HG03066 (cell line): ENCODE measurements around the gene LRRTM4.
"Not testable (repeated sequence)": the region's sequence is repeated elsewhere in the genome, so short reads cannot be mapped to it uniquely, and the experiment has no call there.

Experiments
- ATAC-seq: cut with Tn5 transposase; IDR thresholded peaks from one replicate; pipeline ENCODE4 v1.9.1; 2021; ENCODE audit warnings: low read depth; ENCODE audit not compliant: unreplicated experiment

The LRRTM4 gene

DNA sequence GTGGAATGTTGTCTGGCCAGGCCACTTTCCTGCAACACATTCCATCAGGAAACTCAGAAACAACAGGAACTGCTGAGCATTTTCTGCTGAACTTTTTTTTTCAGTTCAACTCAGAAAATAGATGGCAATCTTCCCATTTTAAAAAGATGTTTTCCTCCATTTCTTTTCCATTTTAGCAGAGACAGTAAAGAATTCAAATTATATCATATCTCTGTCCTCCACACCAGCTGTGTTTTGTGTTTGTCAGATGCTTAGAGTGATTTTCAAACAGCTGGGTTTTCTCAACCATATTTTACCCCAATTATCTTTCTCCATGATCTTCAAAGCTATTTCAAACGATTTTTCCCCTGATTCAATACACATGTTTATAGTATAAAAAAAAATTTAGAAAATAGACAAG lies 713.4 kb downstream of the LRRTM4 start:
- no peak for ATAC-seq

DNA sequence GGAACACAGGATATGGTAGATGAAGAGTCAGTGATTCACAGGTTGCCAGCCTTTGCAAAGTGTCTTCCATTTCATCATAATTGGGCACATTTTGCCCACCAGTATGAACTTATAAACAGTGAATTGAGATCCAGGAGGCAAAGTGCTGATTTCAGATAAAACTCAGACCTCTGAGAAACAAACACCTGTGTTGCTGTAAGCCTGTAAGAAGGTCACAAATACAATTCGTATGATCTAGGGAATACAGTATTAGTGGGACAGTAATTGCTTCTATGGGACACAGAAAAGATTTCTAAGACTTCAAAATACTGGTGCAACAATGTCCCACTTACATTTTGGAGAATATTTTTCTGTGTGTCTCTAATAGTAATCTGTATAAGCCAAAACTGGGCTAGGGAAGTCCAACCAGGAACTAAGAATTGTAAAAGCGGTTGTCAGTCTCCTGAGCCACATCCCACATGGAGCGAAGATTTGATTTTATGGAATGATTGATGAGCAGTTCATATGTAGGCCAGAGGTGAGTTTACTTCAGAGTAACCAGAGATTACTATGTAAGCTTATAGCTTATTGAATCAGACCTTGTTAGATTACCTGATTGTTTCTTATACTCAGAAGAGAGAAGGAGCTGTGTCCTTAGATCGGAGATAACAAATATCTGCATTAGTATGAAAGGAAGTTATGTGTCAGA lies 728.4 kb downstream of the LRRTM4 start:
- no peak for ATAC-seq

DNA sequence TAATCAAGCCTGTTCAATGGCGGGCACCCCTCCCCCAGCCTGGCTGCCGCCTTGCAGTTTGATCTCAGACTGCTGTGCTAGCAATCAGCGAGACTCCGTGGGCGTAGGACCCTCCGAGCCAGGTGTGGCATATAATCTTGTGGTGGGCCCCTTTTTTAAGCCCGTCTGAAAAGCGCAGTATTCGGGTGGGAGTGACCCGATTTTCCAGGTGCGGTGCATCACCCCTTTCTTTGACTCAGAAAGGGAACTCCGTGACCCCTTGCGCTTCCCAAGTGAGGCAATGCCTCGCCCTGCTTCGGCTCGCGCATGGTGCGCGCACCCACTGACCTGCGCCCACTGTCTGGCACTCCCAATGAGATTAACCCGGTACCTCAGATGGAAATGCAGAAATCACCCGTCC lies 740.9 kb downstream of the LRRTM4 start:
- ATAC-seq: not testable (repeated sequence)

DNA sequence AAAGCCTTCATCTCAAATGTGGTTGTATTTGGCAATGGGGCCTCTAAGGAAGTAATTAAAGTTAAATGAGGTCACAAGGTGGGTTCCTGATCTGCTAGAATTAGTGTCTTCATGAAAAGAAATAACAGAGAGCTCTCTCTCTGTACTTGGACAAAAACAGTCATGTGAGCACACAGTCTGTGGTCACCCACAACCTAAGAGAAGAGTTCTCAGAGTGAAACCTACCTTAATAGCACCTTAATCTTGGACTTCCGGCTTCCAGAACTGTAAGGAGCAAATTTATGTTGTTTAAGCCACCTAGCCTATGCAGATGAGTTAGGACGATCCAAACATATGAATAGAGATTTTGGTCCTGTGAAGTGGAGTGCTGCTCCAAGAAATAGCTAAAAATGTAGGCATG lies 758.9 kb downstream of the LRRTM4 start:
- no peak for ATAC-seq

DNA sequence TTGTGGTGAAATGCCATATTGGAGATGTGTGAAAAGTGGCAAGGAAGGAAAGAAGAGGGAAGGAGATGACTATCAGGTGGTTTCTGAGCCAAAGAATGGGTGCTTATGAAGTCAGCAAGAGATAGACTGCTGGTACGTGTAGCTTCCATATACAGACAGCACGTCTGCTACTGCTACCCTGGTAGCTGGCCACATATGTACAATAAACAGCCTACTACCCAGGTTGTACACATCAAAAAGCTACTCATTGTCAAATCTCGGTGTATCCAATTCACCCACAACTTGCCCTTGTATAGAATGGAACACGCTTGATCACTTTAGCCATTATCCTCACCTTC lies 761.8 kb downstream of the LRRTM4 start:
- ATAC-seq: no peak

DNA sequence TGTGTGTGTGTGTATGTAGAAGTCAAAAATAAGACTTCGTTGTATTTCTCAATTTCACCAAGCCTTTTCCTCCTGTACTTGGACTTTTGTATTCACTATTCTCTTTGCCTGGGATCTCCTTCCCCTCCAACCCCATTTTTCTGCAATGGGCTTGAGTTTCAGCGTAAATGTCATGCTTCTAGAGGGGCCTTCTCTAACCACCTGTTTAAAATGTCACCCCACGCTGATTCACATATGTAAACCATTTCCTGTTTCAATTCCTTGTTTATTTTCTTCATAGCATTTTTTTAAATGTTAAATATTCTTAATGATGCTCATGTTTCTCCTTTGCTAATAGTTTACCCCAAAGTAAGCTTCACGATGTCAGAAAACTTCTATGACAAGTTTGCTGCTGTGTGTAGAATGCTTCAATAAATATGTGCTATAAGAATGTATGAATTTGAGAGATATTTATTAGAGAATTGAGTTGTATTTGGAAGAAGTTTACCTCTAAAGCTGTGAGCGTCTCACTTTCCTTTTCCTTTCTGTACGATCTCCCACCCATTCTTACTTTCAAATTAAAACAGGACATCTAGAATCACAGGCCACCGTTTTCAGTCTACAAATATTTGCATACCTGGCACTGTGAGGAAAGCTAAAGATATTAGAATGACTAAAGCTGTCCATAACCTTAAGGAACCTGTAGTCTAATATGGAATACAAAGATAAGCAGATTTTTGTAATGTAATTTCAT lies 762.4 kb downstream of the LRRTM4 start:
- ATAC-seq: no peak

DNA sequence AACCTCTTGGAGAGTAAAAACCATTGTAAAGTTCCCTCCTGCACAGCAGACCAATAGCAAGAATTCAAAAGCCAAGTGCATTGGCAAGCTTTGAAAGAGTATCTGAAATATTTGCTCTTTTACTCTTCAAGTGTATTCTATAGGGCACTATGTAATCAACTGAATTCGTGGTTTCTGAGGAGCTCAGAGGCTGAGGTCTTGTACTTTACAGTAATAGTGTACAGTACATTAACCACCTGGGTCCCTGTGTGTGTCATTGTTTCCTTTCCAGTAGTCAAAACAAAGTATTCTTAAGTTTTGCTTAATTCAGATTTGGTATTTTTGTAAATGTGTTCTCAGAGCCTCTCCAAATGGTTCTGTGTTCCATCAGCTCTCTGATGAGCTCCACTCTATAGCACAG lies 769.7 kb downstream of the LRRTM4 start:
- no peak for ATAC-seq

DNA sequence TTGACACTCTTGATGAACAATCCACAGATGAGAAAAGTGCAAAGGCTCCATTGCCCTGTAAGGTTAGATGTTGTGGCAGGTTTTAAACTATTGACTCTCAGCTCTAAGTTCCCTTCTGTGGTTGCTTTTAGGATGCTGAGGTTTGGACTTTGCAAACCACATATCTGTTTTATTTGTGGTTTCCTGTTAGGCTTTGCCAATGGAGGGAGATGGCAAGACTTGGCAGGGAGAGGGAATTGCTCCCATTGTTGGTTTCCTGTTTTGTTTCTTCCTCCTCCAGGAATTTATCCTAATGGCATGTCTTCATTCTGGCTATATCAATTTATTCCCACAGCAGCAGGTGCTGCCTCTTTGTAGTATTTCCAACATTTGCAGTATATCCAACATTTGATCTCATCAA lies 772.3 kb downstream of the LRRTM4 start:
- ATAC-seq: no peak

DNA sequence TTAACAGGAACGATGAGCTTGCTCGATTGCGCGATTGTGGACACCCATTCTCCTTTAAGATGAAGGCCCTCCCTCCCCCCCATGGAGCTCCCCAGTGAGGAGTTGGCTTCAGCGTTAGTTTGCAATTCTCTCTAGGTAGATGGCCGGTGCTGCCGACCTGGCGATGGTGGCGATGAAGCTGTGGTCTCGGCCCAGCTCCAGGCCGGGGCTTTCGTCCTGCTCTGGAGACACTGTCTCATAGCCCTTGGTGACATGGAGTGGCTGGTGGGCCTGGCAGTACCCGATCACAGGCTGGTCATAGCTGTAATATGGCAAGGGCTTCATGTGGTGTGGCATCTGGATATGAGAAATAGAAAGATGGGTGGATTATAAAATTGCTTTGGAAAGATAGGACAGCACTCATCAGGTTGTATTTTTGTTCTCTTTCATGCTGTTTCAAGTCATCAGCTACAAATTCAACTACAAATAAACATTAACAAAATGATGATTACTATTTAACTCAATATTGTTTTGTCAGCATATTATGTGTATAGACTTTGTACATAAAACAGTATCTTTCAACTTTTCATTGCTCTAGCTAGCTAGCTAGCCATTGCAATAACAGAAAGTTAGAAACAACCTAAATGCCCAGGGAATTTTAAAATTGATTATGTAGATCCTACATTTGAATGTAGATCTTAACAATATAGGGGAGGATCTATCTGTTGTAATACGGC lies 773.4 kb downstream of the LRRTM4 start:
- no peak for ATAC-seq

DNA sequence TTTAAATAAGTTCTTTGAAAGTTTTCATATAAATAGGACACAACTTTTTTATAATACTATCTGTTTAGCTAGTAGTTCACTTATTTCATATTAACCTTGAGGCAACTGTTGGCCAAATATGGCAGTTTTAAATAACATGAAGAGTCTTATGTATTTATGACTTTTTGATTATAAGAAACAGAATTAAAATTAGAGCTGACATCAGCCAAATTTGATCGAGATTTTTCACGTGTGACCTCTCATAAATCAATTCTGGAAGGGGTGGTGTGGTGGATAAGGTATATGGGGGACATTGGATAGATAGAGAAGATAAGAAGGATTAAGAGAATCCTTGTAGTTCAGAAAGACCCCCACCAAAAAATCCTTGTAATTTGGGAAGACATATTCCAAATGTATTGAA lies 776.6 kb downstream of the LRRTM4 start:
- no peak for ATAC-seq

DNA sequence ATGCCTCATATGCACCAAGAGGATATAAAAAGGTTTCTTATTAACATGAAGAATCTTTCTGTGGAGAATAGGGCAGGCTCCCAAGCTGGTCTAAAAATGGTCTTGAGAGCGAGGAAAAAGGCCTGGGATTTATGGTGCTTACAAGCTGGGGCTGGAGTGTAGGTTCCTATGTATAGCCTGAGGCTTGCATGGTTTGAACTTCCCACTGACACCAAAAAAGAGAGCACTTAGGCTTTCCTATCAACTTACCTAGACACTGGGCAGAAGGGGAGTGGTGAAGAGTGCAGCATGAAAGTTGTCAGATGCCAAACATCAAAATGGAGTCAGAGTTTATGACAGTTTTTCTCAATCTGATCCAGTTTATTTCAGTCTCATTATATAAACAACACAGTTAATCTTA lies 784.6 kb downstream of the LRRTM4 start:
- no peak for ATAC-seq

DNA sequence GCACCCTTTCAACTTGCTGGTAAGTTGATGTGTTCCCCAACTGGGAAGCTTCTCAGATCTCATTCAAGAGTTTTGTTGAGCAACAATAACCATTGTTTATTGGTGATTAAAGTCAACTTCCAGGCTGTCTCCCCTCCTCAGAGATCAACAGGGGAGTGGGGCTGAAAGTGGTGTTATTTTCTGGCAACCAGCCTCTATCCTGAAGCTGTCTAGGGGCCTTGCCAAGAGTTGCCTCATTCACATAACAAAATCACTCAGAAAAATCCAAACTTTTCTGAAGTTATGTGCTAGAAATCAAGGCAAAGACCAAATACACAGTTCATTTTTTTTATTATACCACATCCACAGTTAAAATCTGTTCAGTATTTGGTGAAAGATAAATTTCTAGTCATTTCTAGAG lies 788.4 kb downstream of the LRRTM4 start:
- ATAC-seq: no peak

DNA sequence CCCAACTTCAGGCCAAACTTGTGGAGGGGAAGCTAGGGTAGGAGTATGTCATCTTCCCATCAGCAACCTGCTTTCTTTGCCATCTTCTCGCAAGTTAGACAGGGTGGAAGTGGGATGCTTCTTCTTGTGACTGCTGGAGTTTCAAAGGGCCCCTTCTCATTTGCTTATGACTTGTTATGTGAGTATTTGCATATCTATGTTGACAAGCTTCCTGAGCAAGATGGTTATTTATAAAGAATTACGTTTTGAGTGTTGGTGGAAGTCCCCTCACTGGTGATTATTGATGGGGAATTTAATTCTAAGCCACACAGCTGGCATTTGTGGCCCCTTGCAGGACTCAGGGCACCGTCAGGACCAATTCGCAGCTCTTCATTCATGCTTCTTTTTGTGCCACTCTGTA lies 791.0 kb downstream of the LRRTM4 start:
- no peak for ATAC-seq

DNA sequence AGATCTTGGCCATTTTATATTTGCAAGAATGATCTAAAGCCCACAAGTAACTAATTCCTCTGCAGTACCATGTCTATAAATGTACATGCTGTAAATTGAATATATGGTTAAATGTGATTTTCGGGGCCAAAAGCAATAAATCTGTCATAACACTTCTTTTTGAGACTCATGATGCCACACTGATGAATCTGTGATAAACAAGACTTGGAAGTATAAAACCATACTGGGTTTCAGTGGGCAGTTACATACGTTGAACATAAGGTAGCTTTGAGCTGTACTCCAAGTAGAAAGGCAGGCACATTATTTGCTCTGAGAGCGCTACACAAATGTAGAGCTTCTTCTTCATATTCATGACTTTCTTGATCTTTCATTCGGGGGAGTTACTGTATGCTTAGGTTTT lies 792.2 kb downstream of the LRRTM4 start:
- ATAC-seq: no peak

DNA sequence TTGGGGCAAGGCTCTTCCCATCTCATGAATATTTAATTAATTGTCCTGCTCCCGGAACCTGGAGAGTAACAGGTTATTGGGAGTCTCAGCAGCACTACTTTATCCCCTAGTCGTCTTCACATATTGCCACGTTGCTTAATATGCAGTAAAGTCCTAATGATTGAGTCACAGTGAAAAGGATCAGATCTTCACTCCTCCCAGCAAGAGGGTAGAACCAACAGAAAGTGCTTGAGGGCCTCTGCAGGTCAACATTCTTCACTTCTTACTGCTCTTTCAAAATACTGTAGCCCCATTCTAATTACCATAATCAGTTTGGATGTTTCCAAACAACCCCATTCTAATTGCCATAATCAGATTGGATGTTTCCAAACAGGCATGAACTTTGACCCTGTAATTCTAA lies 801.0 kb downstream of the LRRTM4 start:
- ATAC-seq: no peak

DNA sequence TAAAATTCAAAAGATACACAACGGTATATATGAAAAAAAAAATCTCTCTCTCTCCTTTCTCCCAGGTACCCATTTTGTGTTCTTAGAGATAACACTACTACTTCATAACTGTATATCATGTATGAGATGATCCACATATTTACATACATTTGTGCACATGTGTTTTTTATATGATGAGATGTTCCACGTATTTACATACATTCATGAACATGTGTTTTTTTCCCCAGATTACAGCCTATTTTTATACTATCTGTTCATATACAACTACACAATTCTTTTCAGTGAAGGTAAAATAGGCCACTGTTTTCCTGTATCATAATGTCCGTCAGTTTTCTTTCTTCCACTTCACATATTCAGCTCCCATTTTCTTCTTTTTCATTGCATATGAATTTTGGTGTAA lies 808.9 kb downstream of the LRRTM4 start:
- ATAC-seq: no peak

DNA sequence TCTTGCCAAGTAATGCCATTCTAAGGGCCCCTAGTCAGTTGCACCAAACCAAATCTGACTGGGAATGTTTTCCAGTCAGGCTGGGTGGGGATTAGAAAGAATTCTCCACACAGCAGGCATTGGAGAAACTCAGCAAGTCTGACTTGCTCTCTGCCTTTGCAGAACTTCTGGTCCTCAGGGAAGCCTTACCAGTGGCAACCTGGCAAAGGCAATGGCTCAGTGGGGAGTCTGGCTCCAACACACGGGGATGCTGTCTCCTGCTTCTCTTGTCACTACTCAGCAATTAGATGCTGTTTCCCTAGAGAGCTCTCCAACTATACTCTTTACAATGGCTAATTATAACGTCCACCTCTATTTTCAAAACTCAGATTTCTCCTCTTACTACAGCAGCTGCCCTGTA lies 810.7 kb downstream of the LRRTM4 start:
- ATAC-seq: no peak

DNA sequence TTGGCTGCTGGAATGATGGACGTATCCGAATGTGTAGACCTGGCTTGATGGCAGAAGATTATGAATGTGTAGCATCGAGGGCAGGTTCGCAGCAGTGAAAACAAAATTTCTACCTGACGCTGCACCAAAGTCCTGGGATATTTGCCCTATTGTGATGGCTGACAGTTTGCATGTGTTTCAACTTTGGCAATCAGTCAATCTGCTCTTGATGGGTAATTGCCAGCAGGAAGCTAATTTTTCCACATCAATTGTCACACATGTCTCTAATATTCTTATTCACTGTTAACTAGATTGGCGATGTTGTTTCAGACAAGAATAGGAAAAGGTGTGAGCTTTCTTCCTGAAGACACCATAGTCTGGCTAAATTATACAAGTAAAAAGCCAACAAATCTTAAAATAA lies 821.3 kb downstream of the LRRTM4 start:
- ATAC-seq: no peak

DNA sequence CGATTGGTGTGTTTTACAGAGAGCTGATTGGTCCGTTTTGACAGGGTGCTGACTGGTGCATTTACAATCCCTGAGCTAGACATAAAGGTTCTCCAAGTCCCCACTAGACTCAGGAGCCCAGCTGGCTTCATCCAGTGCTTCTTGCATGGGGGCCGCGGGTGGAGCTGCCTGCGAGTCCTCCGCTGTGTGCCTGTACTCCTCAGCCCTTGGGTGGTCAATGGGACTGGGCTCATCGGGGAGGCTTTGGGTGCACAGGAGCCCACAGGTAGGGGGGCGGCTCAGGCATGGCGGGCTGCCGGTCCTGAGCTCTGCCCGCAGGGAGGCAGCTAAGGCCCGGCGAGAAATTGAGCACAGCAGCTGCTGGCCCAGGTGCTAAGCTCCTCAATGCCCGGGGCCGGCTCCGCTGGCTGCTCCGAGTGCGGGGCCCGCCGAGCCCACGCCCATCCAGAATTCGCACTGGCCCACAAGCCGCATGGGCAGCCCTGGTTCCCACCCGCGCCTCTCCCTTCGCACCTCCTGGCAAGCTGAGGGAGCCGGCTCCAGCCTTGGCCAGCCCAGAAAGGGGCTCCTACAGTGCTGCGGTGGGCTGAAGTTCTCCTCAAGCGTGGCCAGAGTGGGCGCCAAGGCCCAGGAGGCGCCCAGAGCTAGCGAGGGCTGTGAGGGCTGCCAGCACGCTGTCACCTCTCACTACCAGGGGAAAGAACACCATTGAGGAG lies 824.0 kb downstream of the LRRTM4 start:
- ATAC-seq: not testable (repeated sequence)
